Spleen (tissue), 11 donors: ENCODE data around the gene ECT2L. TPM values are rescaled to one million over a fixed set of nuclear protein-coding genes. Genes with fewer than 3 reads are reported as not detected.

ENCODE experiments used
- DNase-seq: peaks from one replicate; pipeline ENCODE4 v3.0.0-alpha.2; 2020
- H3K27ac ChIP-seq, 8 donors: fragments of 200-600 bp; sonication (generic) in 7 of 8; 1 replicate in 4 of 8; 2 replicates in 4 of 8; pipeline versions ENCODE4 v1.5.0 to v1.8.0; 2016 to 2021; ENCODE audit warnings: inconsistent platforms in 4 of 8, mild to moderate bottlenecking in 4 of 8, moderate library complexity in 1 of 8
- H3K27me3 ChIP-seq, 7 donors: fragments of 200-600 bp; sonication (generic) in 6 of 7; replicated peaks in 1 of 7; 1 replicate in 4 of 7; 2 replicates in 3 of 7; pipeline versions ENCODE4 v1.5.0 to v1.8.0; 2016 to 2021; ENCODE audit warnings: inconsistent platforms in 3 of 7, mild to moderate bottlenecking in 1 of 7
- H3K36me3 ChIP-seq, 6 donors: fragments of 200-600 bp; sonication (generic) in 5 of 6; 1 replicate in 4 of 6; 2 replicates in 2 of 6; pipeline versions ENCODE4 v1.5.0 to v1.8.0; 2016 to 2021; ENCODE audit warnings: inconsistent platforms in 2 of 6
- H3K4me1 ChIP-seq, 6 donors: fragments of 200-600 bp; sonication (generic) in 5 of 6; 1 replicate in 3 of 6; 2 replicates in 3 of 6; pipeline versions ENCODE4 v1.5.0 to v1.8.0; 2016 to 2021; ENCODE audit warnings: inconsistent platforms in 3 of 6
- H3K4me3 ChIP-seq, 8 donors: fragments of 200-600 bp; sonication (generic) in 7 of 8; 1 replicate in 4 of 8; 2 replicates in 4 of 8; pipeline versions ENCODE4 v1.5.0 to v1.8.0; 2016 to 2021; ENCODE audit warnings: inconsistent platforms in 4 of 8, mild to moderate bottlenecking in 4 of 8, moderate library complexity in 2 of 8
- H3K9me3 ChIP-seq, 8 donors: fragments of 200-600 bp; sonication (generic) in 7 of 8; 1 replicate in 4 of 8; 2 replicates in 4 of 8; pipeline versions ENCODE4 v1.5.0 to v1.8.0; 2016 to 2021; ENCODE audit warnings: inconsistent platforms in 4 of 8
- POLR2A ChIP-seq, 3 donors: fragments of 450-650 bp; IDR thresholded peaks; one replicate each; pipeline ENCODE4 v1.5.1; 2017; ENCODE audit warnings: antibody characterized with exemption in 3 of 3, mild to moderate bottlenecking in 1 of 3
- POLR2AphosphoS5 ChIP-seq, 3 donors: sonication (generic); formaldehyde crosslinking; IDR thresholded peaks; one replicate each; pipeline ENCODE4 v1.5.1; 2017; ENCODE audit warnings: antibody characterized with exemption in 3 of 3
- WGBS, 5 donors: extraction: QIAGEN DNeasy Blood & Tissue Kit in 3 of 5; methylation state at CpG; one replicate each; pipeline versions ENCODE4 v1.1.5 to v1.1.7; 2013 to 2018; 5-methylcytosine and 5-hydroxymethylcytosine counted together
- intact Hi-C: fragments of 100-400 bp; cut with DNase I; formaldehyde crosslinking; loops from one replicate; pipeline ENCODE4 v1.15.0; 2023; ENCODE audit warnings: low total_unique reads
- polyA plus RNA-seq, 3 donors: library from polyadenylated mRNA; stranded (reverse); fragments of 200-250 nt; gene quantifications; one replicate each; pipeline ENCODE4 v1.2.1, GENCODE V29; 2013
- total RNA-seq, 7 donors: library from RNA; depleted of rRNA in 3 of 7; stranded (reverse); fragments of >200 nt in 3 of 7; fragmentation: NEBNext Ultra II Directional in 4 of 7; extraction: Animal tissue kit (Norgen Biotek cat#: 25700) in 4 of 7; gene quantifications; one replicate each; pipeline versions ENCODE4 v1.1.0 to v1.2.1, GENCODE V29; 2016 to 2021
- TF ChIP-seq, protein P1 (sequence below), 11 experiments: fragments of 200-600 bp in 7 of 11; fragments of 450-650 bp in 4 of 11; sonication (generic) in 4 of 11; IDR thresholded peaks in 8 of 11; conservative IDR thresholded peaks in 3 of 11; 1 replicate in 7 of 11; 2 replicates in 4 of 11; pipeline versions ENCODE4 v1.4.0 to v1.8.0; 2016 to 2021; ENCODE audit warnings: antibody characterized with exemption in 11 of 11, inconsistent platforms in 4 of 11, mild to moderate bottlenecking in 1 of 11
- donor health status: healthy with polysubstance abuse.
- donor health status: DM: no; HTN: no; CAD: no; lungs with moderate emphysema.
- donor health status: DM: no; HTN: no; CAD: no.
- donor health status: Bipolar disorder and iron deficiency.
- donor health status: healthy.
- donor health status: DM: no; HTN: no; CAD: no.
- donor health status: DM: yes; HTN: yes; CAD: no.

Gene ECT2L
- total and polyA plus RNA-seq, 10 donors: 0.12 to 0.17 (median 0.13) TPM; not detected in 7

DNA sequence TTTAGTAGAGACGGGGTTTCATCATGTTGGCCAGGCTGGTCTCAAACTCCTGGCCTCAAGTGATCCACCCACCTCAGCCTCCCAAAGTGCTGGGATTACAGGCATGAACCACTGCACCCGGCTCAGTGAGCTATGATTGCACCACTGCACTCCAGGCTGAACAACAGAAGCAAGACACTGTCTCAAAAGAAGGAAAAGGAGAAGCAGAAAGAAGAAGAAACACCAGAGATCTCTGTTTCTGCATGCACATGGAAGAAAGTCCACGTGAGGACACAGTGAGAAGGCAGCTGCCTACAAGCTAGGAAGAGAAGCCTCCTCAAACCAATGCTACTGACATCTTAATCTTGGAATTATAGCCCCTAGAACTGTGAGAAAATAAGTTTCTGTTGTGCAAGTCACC, 16.0 kb downstream of the ECT2L start:
- Histone ChIP-seq H3K36me3 (no peaks in the 10 kb centered on the region), H3K4me1 (peaks cover 0 to 5% (median 0%) of the 10 kb centered on the region in 6 donors), H3K4me3 (no peak overlapping the region), H3K27ac (no peak overlapping the region), H3K27me3 (no peaks in the 10 kb centered on the region), H3K9me3 (no peaks in the 10 kb centered on the region)
- intact Hi-C loops: no loop called here
- WGBS, 5 donors: 57 to 79% (median 77%) methylated on average over 3 of the region's 3 CpGs
- TF ChIP-seq POLR2AphosphoS5 (IDR thresholded peaks at IDR 0.05) (no peak), POLR2A (IDR thresholded peaks at IDR 0.05) (no peak)
- TF ChIP-seq, protein P1, sequence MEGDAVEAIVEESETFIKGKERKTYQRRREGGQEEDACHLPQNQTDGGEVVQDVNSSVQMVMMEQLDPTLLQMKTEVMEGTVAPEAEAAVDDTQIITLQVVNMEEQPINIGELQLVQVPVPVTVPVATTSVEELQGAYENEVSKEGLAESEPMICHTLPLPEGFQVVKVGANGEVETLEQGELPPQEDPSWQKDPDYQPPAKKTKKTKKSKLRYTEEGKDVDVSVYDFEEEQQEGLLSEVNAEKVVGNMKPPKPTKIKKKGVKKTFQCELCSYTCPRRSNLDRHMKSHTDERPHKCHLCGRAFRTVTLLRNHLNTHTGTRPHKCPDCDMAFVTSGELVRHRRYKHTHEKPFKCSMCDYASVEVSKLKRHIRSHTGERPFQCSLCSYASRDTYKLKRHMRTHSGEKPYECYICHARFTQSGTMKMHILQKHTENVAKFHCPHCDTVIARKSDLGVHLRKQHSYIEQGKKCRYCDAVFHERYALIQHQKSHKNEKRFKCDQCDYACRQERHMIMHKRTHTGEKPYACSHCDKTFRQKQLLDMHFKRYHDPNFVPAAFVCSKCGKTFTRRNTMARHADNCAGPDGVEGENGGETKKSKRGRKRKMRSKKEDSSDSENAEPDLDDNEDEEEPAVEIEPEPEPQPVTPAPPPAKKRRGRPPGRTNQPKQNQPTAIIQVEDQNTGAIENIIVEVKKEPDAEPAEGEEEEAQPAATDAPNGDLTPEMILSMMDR (IDR thresholded peaks at IDR 0.05 in 8 of 11, conservative IDR thresholded peaks at IDR 0.05 in 3 of 11): no peak
- DNase-seq: no peak

DNA sequence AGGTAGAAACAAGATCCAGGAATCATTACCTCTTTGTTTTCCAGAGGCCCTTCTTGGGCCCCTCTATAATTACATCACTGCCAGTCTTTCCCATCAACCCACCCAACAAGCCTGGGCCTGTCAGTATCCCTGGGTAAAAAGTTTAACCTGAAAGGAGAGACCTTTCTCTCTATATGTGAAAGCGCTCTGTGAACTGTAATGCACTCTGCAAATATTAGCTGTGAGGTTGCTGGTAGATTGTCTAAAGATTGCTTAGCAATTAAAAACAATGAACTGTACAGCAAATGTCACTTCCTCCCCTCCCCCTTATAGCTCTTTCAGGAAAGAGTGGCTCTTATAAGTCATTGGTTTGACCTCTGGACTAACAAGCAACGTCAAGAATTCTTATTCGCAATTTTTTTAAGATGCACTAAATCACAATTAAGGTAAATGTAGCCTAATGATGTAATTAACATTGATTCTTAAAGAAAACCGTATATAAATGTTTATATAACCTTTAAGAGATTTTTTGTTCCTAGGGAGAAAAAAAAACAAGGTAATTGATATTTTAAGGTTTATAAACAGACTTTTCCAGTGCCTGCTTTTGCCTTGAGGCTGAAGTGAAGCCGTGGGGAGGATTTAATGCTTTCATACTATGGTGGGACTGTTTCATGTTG, 18.4 kb downstream of the ECT2L start:
- Histone ChIP-seq H3K4me3 (no peak overlapping the region), H3K27me3 (no peaks in the 10 kb centered on the region), H3K27ac (no peak overlapping the region), H3K4me1 (peaks cover 0 to 19% (median 4%) of the 10 kb centered on the region in 6 donors), H3K36me3 (no peaks in the 10 kb centered on the region), H3K9me3 (no peaks in the 10 kb centered on the region)
- intact Hi-C loops: no loop called here
- no peak for DNase-seq
- TF ChIP-seq, protein P1 (IDR thresholded peaks at IDR 0.05 in 8 of 11, conservative IDR thresholded peaks at IDR 0.05 in 3 of 11): no peak
- TF ChIP-seq POLR2AphosphoS5 (IDR thresholded peaks at IDR 0.05): no peak
- TF ChIP-seq POLR2A (IDR thresholded peaks at IDR 0.05): no peak
- WGBS, 5 donors: 55 to 70% (median 65%) methylated on average over 5 of the region's 5 CpGs

DNA sequence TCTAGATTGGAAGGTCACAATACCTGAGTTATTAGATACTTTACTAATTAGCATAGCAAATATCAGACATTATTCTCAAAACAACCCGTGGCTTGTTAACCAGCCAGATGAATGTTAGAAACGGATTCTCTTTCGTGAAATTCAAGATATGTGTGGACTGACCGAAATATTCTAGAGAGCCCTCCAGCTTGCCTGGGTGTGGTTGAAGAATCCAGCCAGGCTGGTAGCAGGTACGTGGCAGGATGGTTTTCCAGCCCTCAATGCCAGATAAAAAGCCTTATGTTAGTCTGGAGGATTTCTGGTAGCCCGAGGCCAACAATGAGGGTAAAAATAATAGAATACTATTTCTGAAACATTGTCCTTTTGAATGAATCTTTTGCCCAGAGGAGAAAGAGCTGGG, 19.3 kb downstream of the ECT2L start:
- DNase-seq: no peak
- Histone ChIP-seq H3K4me3 (no peak overlapping the region), H3K36me3 (no peaks in the 10 kb centered on the region), H3K9me3 (no peaks in the 10 kb centered on the region), H3K27me3 (no peaks in the 10 kb centered on the region), H3K4me1 (peaks cover 0 to 21% (median 4%) of the 10 kb centered on the region in 6 donors), H3K27ac (no peak overlapping the region)
- TF ChIP-seq POLR2AphosphoS5 (IDR thresholded peaks at IDR 0.05): no peak
- TF ChIP-seq, protein P1 (IDR thresholded peaks at IDR 0.05 in 8 of 11, conservative IDR thresholded peaks at IDR 0.05 in 3 of 11): no peak
- no peak for TF ChIP-seq POLR2A (IDR thresholded peaks at IDR 0.05)
- intact Hi-C loops: loop anchor here (5.0 kb wide), 2 partner anchors 172 to 547 kb away; partner anchors contain the start of gene REPS1
- 86 to 92% (median 86%) methylated on average over 6 of the region's 6 CpGs for WGBS, 5 donors

DNA sequence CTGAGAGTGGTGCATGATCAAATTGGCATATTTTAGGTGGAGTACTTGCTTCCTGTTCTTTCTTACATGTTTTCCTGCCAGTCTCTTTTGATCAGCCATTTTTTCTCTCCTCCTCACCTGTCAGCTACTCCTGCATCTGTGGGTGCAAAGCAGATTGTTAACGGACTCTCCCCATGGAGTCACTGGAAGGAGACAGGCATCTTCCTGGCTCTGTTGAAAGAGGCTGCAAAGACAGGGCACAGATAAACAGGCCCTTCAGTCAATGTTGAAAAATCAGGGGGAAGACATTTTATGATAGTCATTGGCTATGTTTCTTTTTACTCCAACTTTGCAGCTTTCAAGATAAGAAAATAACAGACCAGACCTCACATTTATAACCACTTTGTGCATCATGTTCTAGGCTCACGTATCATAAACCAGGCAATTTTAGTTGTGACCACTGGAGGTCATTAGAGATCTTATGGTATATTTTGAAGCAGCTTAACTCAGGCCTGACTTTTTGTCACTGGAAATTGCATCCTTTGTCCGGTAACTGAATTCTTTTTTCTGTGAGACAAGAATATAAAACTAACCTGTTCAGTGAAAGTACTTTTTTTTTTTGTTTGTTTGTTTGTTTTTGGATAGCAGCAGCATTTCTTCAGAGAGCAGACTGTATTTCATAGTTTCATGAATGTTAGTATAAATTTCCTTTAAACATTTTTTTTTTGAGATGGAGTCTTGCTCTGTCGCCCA, 20.1 kb downstream of the ECT2L start:
- Histone ChIP-seq H3K4me3 (no peak overlapping the region), H3K36me3 (no peaks in the 10 kb centered on the region), H3K27ac (no peak overlapping the region), H3K4me1 (peaks cover 0 to 21% (median 4%) of the 10 kb centered on the region in 6 donors), H3K27me3 (no peaks in the 10 kb centered on the region), H3K9me3 (no peaks in the 10 kb centered on the region)
- TF ChIP-seq POLR2A (IDR thresholded peaks at IDR 0.05): no peak
- TF ChIP-seq POLR2AphosphoS5 (IDR thresholded peaks at IDR 0.05): no peak
- TF ChIP-seq, protein P1 (IDR thresholded peaks at IDR 0.05 in 8 of 11, conservative IDR thresholded peaks at IDR 0.05 in 3 of 11): peak in 9 of 11 experiments; percentile 61 to 78 (median 68)
- WGBS, 5 donors: 41 to 49% (median 49%) methylated on average over 4 of the region's 4 CpGs
- intact Hi-C loops: loop anchor here (5.0 kb wide), 2 partner anchors 171 to 546 kb away; partner anchors contain the start of gene REPS1
- no peak for DNase-seq
